Activated T-cell treated with anti-CD3 and anti-CD28 coated beads, Interleukin-2, amount 50 U/mL, for 24 hours (primary cell): Measurements from ENCODE around the gene RFC3.

Source experiments
- DNase-seq: peaks from one replicate; pipeline ENCODE4 v3.0.0-alpha.2; 2020
- H3K27ac Mint-ChIP-seq: 2 replicates; pipeline ENCODE4 v1.8.0; 2020; ENCODE audit warnings: mild to moderate bottlenecking, mixed read lengths
- H3K27me3 Mint-ChIP-seq: 2 replicates; pipeline ENCODE4 v1.8.0; 2020; ENCODE audit warnings: mixed read lengths
- H3K36me3 Mint-ChIP-seq: 2 replicates; pipeline ENCODE4 v1.8.0; 2020; ENCODE audit warnings: low read depth, mixed read lengths
- H3K4me1 Mint-ChIP-seq: 2 replicates; pipeline ENCODE4 v1.8.0; 2020; ENCODE audit warnings: low read depth, mixed read lengths
- H3K4me3 Mint-ChIP-seq: 2 replicates; pipeline ENCODE4 v1.8.0; 2020; ENCODE audit warnings: mild to moderate bottlenecking, moderate library complexity, mixed read lengths
- H3K9me3 Mint-ChIP-seq: 2 replicates; pipeline ENCODE4 v1.8.0; 2020; ENCODE audit warnings: mixed read lengths

The RFC3 gene

DNA sequence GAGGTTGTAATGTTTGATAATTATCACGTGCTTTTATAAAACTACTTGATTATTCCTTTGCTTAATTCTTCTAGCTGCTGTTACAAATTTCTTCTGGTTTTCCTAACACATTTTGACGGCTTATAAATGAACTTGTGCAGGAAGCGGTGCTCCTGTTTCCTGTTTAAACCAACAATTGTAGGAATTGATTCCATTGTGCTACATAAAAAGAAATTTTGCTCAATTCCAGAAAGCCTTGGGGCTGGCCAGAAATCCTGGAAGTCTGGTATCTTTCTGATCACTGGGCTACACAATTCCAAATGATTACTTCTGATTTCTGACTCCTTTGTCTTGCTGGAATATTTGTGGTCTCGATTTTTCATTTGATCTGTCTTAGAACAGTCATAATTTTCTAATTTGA is 14.9 kb downstream of the RFC3 start:
- DNase-seq = no peak
- H3K4me1 Mint-ChIP-seq = peaks cover 7% of the 10 kb centered on the region
- H3K4me3 Mint-ChIP-seq = no peak overlapping the region
- H3K9me3 Mint-ChIP-seq = no peaks in the 10 kb centered on the region
- H3K27me3 Mint-ChIP-seq = no peaks in the 10 kb centered on the region
- H3K27ac Mint-ChIP-seq = no peak overlapping the region
- peaks cover 92% of the 10 kb centered on the region for H3K36me3 Mint-ChIP-seq

DNA sequence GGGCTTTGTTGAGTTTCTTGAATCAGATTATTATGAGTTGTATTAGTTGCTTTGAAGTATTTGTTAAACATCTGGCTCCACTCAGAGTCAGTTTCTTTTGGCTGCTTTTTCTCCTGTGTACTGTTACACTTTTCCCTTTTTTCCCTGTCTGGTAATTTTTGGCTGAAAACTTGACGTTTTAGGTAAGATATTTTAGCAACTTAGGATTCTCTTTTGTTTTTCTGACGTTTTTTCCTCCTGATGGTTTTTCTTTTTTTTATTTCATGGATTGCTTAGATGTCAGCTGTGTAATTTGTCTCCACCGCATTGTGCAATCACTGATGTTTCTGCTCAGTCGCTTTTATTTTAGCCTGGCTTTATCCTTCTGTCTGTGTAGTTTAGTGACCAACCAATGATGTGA is 20.7 kb downstream of the RFC3 start:
- H3K4me3 Mint-ChIP-seq = no peak overlapping the region
- no peaks in the 10 kb centered on the region for H3K9me3 Mint-ChIP-seq
- H3K4me1 Mint-ChIP-seq = no peaks in the 10 kb centered on the region
- no peak overlapping the region for H3K27ac Mint-ChIP-seq
- DNase-seq = no peak
- peaks cover 95% of the 10 kb centered on the region for H3K36me3 Mint-ChIP-seq
- no peaks in the 10 kb centered on the region for H3K27me3 Mint-ChIP-seq

DNA sequence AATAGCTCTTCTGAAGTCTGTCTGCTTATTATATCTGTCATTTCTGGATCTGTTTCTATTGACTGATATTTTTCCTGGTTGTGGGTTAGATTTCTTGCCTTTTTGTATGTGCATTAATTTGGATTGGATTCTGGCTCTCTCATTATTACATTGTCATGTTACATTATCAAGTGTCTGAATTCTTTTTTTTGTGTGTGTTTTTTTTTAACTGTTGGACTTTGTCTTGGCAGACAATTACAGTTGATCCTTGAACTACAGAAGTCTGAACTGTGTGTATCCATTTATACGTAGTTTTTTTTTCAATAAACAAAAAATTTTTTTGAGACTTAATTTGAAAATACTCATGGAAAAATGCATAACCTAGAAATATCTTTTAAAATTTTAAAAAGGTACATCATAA is 22.5 kb downstream of the RFC3 start:
- Mint-ChIP-seq H3K9me3 (no peaks in the 10 kb centered on the region), H3K4me1 (no peaks in the 10 kb centered on the region), H3K36me3 (peaks cover 95% of the 10 kb centered on the region), H3K4me3 (no peak overlapping the region), H3K27ac (no peak overlapping the region), H3K27me3 (no peaks in the 10 kb centered on the region)
- no peak for DNase-seq

DNA sequence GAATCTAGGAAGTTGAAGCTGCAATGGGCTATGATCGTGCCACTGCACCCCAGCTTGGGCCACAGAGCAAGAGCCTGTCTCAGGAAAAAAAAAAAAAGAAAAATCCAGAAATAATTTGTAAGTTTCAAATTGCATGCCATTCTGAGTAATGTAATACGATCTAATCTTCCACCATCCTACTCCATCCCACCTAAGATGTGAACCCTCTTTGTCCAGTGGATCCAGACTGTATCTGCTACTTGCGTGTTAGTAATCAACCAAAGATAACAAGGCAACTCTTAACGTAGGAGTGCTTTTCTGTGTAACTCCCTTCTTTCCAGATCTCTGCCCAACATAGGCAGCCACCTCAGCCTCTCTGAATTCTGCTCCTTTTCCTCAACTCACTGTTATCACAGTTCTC is 24.3 kb downstream of the RFC3 start:
- H3K27ac Mint-ChIP-seq = no peak overlapping the region
- no peaks in the 10 kb centered on the region for H3K9me3 Mint-ChIP-seq
- no peaks in the 10 kb centered on the region for H3K4me1 Mint-ChIP-seq
- DNase-seq = no peak
- peaks cover 97% of the 10 kb centered on the region for H3K36me3 Mint-ChIP-seq
- H3K4me3 Mint-ChIP-seq = no peak overlapping the region
- H3K27me3 Mint-ChIP-seq = no peaks in the 10 kb centered on the region

DNA sequence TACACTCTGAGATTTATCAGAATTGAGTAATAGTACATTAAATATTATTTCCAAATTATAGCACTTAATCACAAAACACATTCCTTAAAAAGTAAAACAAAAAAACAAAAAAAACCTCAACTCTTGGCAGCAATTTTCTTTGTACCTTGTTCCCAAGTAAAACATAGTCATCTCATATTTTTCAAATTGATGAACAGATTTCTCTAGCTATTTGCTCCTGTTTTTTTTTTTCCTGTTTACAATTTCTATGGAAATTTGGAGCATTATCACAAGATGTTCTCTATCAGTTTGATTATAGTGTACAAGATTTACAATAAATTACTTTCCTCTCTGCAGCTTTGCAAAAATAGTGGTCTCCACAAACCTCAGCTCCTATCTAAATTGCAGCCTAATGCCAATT is 25.0 kb downstream of the RFC3 start:
- Mint-ChIP-seq H3K36me3 (peaks cover 99% of the 10 kb centered on the region), H3K27ac (no peak overlapping the region), H3K27me3 (no peaks in the 10 kb centered on the region), H3K4me1 (no peaks in the 10 kb centered on the region), H3K9me3 (no peaks in the 10 kb centered on the region), H3K4me3 (no peak overlapping the region)
- no peak for DNase-seq

DNA sequence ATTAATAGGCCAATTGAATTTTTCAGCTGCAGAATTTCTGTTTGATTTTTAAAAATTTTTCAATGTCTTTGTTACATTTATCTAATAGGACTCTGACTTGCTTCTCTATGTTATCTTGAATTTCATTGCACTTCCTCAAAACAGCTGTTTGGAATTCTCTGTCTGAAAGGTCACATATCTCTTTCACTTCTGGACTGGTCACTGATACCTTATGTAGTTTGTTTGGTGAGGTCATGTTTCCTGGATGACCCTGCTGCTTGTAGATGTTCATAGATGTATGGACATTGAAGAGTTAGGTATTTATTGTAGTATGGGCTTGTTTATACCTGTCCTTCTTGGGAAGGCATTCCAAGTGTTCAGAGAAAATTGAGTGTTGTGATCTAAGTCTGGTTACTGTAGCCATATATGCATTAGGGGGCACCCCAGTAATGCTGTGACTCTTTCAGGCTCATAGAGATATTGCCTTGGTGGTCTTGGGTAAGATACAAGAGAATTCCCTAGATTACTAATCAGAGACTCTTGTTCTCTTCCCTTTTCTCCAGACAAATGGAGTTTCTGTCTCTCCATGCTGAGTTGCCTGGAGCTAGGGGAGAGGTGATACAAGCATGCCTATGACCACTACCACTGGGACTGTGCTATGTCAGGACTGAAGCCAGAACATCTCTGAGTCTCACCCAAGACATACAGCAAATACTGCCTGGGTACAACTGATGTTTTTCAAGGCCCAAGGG is 27.8 kb downstream of the RFC3 start:
- H3K9me3 Mint-ChIP-seq = no peaks in the 10 kb centered on the region
- H3K36me3 Mint-ChIP-seq = peaks cover 89% of the 10 kb centered on the region
- H3K27ac Mint-ChIP-seq = no peak overlapping the region
- H3K4me1 Mint-ChIP-seq = no peaks in the 10 kb centered on the region
- H3K4me3 Mint-ChIP-seq = no peak overlapping the region
- no peaks in the 10 kb centered on the region for H3K27me3 Mint-ChIP-seq
- DNase-seq = no peak

DNA sequence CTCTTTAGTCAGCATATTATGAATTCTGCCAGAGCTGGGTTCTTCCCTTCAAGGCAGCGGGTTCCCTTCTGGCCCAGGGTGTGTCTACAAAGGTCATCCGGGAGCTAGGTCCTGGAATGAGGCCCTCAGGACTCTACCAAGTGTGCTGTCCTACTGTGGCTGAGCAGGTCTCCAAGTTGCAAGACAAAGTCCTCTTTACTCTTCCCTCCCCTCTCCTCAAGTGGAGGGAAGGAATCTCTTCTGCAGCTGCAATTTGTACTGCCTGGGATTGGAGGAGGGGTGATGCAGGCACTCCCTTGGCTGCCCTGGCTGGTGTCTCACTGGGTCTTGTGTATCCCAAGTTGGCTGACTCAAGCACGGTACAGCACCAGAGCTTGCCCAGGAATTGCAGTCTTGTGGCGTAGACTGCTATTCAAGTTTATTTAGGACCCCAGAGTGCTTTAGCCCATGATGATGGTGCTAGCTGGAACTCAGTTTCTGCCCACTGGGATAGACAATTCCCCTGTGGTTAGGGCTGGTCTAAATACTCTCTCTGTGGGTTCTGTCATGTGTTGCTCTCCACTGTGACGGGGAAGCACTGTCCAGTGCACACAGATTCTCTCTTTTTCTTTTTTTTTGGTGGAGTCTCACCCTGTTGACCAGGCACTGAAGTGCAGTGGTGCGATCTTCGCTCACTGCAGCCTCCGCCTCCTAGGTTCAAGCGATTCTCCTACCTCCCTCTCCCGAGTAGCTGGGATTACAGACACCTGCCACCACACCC is 28.5 kb downstream of the RFC3 start:
- DNase-seq = no peak
- no peaks in the 10 kb centered on the region for H3K9me3 Mint-ChIP-seq
- H3K4me1 Mint-ChIP-seq = no peaks in the 10 kb centered on the region
- no peaks in the 10 kb centered on the region for H3K27me3 Mint-ChIP-seq
- no peak overlapping the region for H3K27ac Mint-ChIP-seq
- H3K36me3 Mint-ChIP-seq = peaks cover 87% of the 10 kb centered on the region
- no peak overlapping the region for H3K4me3 Mint-ChIP-seq

DNA sequence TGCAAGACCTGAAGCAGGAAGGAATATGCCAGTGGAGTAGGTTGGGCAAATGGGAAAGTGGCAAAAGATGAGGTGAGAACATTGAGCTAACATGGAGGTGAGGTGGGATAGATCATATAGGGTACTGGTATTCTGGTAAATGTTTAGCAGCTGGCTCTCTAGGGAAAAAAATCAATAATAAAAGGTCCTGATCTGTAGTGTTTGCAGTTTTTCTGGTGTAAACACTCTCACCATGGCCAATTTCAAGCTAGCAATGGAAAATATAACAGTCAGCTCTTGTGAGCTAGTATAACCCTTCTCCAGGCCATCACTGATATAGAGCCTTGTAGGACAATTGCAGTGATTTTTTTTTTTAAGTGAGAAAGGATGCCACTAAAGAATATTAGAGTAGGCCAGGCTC is 31.3 kb downstream of the RFC3 start:
- Mint-ChIP-seq H3K27ac (no peak overlapping the region), H3K4me1 (no peaks in the 10 kb centered on the region), H3K27me3 (no peaks in the 10 kb centered on the region), H3K4me3 (no peak overlapping the region), H3K9me3 (no peaks in the 10 kb centered on the region), H3K36me3 (peaks cover 74% of the 10 kb centered on the region)
- DNase-seq = no peak

DNA sequence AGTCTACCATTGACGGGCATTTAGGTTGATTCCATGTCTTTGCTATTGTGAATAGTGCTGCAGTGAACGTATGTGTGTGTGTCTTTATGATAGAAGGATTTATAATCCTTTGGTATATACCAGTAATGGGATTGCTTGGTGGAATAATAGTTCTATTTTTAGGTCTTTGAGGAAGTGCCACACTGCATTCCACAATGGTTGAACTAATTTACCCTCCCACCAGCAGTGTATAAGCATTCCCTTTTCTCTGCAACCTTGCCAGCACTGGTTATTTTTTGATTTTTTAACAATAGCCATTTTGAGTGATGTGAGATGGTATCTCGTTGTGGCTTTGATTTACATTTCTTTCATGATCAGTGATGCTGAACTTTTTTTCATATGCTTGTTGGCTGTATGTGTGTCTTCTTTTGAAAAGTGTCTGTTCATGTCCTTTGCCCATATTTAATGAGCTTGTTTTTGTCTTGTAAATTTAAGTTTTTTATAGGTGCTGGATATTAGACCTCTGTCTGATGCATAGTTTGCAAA is 37.5 kb downstream of the RFC3 start:
- no peak for DNase-seq
- Mint-ChIP-seq H3K4me3 (no peak overlapping the region), H3K9me3 (no peaks in the 10 kb centered on the region), H3K36me3 (peaks cover 30% of the 10 kb centered on the region), H3K4me1 (no peaks in the 10 kb centered on the region), H3K27me3 (no peaks in the 10 kb centered on the region), H3K27ac (no peak overlapping the region)

DNA sequence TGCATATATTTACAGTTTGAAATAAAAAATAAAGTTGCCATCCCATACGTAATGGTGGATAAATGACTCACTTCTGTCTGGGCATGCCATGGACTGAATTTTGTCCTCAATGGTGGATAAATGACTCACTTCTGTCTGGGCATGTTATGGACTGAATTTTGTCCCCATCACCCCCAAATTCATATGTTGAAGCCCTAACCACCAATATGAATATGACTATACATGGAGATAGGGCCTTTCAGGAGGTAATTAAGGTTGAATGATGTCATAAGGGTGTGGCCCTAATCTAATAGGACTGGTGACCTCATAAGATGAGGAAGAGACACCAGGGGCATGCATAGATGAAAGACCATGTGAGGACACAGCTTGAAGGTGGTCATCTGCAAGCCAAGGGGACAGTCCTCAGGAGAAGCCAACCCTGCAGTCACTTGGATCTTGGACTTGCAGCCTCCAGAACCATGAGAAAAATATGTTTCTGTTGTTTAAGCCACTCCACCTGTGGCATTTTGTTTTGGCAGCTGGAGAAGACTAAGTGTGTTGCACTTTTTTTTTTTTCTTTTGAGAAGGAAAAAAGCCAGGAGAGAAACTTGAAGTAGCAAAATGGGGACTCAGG is 41.8 kb downstream of the RFC3 start:
- Mint-ChIP-seq H3K27ac (no peak overlapping the region), H3K4me1 (no peaks in the 10 kb centered on the region)
- DNase-seq = no peak

DNA sequence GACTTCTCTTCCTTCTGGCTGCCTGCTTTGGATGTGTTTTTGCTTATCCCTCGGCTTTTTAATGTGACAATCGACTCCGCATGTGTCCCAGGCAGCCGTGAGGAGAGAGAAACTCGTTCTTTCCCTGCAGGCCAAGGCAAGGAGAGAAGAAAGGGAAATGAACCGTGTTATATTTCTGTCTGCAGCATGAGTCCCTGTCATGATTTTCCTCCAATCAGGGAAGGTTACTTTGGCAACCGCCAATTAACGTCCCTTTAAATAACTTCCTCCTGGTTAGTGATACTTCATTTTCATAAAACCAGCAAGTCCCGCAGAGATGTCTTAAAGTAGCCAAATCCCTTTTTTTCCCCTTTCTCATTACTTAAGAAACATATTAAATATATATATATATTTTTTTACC is 42.6 kb downstream of the RFC3 start:
- no peaks in the 10 kb centered on the region for H3K4me1 Mint-ChIP-seq
- no peak overlapping the region for H3K4me3 Mint-ChIP-seq

More for the DNA sequence above, 41.8 kb downstream of the RFC3 start:
- no peaks in the 10 kb centered on the region for H3K9me3 Mint-ChIP-seq
- no peaks in the 10 kb centered on the region for H3K27me3 Mint-ChIP-seq
- H3K4me3 Mint-ChIP-seq = no peak overlapping the region
- peaks cover 10% of the 10 kb centered on the region for H3K36me3 Mint-ChIP-seq

DNA sequence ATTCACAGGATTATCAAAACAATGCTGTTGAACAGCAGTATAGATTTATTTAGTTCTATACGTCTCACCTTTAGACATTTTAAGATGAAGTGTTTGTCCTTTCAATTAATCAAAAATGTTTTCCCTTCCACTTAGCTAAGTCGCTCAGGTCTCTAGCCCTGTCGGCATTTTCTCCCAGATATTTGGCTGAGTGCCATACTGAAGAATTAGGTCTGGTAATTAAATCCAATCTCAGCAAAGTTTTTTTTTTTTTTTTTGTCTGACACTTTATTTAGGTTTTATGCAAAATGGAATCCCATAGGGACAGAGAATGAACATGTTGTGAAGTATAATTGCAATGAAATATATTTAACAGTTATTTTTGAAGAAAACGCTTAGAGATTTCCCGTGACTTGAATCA is 44.1 kb downstream of the RFC3 start:
- DNase-seq = no peak
- Mint-ChIP-seq H3K9me3 (no peaks in the 10 kb centered on the region), H3K27ac (no peak overlapping the region), H3K4me1 (no peaks in the 10 kb centered on the region), H3K36me3 (no peaks in the 10 kb centered on the region), H3K4me3 (no peak overlapping the region), H3K27me3 (no peaks in the 10 kb centered on the region)

More for the DNA sequence above, 42.6 kb downstream of the RFC3 start:
- DNase-seq = no peak
- H3K36me3 Mint-ChIP-seq = peaks cover 10% of the 10 kb centered on the region
- no peaks in the 10 kb centered on the region for H3K9me3 Mint-ChIP-seq
- no peak overlapping the region for H3K27ac Mint-ChIP-seq
- no peaks in the 10 kb centered on the region for H3K27me3 Mint-ChIP-seq

DNA sequence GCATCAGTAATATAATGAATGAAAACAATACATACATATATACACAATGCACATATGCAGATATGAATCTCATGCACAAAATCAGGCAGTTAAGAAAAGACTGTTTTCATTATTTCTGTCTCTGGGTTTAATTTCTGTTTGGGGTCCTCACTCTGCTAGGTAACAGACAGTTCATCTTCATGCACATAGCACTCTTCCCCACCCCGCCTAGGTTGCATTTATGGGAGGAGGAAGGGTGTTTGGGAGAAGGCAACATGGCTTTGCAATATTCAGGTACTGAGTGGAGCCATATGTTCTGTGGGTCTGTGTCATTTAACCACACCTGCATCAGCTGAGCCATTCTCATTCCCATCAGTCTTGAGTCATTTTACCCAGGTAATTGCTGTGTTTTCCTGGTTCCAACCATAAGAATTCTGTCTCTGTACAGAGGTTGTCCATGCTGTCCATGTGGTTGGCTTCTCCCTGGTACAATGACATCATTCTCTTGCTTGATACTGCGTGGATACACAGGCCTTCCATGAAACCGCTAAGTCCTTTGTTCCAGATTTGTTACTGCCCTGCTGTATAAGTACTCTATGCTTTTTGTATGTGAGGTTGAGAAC is 45.3 kb downstream of the RFC3 start:
- Mint-ChIP-seq H3K27me3 (no peaks in the 10 kb centered on the region), H3K36me3 (peaks cover 4% of the 10 kb centered on the region), H3K4me1 (no peaks in the 10 kb centered on the region), H3K9me3 (no peaks in the 10 kb centered on the region), H3K27ac (no peak overlapping the region), H3K4me3 (no peak overlapping the region)
- DNase-seq = no peak

DNA sequence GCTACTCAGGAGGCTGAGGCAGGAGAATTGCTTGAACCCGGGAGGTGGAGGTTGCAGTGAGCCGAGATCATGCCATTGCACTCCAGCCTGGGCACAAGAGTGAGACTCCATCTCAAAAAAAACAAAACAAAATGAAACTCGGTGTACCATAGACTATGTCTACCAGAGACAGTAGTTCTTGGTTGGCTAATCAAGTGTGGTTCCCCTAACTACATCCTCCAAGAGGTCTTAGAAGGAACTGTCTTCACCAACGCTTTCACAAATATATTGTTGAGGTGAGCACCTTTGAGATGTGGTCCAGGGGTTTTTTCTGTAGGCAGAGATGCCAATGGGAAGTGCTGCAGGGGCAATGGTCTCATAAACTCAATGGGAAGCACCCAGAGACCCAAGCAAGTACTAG is 48.0 kb downstream of the RFC3 start:
- DNase-seq = no peak
- Mint-ChIP-seq H3K27me3 (no peaks in the 10 kb centered on the region), H3K4me3 (no peak overlapping the region), H3K27ac (no peak overlapping the region), H3K4me1 (no peaks in the 10 kb centered on the region), H3K36me3 (peaks cover 4% of the 10 kb centered on the region), H3K9me3 (no peaks in the 10 kb centered on the region)
